Glomerular endothelial cell (primary cell): ENCODE measurements around the gene ESRRB. TPM values are rescaled to one million over a fixed set of nuclear protein-coding genes. Genes with fewer than 3 reads are reported as not detected.

Experiments used
- DNase-seq: peaks from one replicate; pipeline ENCODE4 v3.0.0-alpha.2; 2011; ENCODE audit warnings: low read depth, low spot score; ENCODE audit errors: extremely low read depth
- total RNA-seq: library from RNA; depleted of rRNA; stranded (reverse); fragments of >200 nt; gene quantifications from 2 replicates; pipeline ENCODE4 v1.2.3, GENCODE V29; 2015

ESRRB gene
- not detected in 2 replicates for total RNA-seq

DNA sequence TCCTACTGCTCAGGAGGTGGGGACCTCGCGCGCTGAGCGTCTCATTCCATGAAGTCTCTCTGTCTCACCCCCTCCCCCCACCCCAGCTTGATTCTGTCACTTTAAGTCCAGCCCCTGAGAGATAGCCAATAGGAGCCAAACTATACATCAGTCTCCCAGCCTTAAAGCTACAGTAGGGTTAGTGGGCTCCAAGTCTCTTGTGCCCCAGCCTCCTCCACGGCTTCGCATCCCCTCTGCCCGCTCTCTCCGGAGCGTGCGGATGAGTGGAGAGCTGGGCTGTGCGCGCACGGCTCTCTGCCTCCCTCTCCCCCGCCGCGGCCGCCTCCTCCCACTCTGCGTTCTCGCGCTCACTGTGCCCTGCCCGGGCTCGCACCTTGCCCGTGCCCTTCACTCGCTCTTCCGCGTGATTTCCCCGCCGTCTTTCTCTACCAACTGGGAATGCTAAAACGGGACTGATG is at the start of gene ESRRB:
Gene ESRRB (plus strand): TSS at position 191 of the 458 bp plus-strand sequence. CDS start 265 bp downstream, at position 456.
- no peak for DNase-seq

DNA sequence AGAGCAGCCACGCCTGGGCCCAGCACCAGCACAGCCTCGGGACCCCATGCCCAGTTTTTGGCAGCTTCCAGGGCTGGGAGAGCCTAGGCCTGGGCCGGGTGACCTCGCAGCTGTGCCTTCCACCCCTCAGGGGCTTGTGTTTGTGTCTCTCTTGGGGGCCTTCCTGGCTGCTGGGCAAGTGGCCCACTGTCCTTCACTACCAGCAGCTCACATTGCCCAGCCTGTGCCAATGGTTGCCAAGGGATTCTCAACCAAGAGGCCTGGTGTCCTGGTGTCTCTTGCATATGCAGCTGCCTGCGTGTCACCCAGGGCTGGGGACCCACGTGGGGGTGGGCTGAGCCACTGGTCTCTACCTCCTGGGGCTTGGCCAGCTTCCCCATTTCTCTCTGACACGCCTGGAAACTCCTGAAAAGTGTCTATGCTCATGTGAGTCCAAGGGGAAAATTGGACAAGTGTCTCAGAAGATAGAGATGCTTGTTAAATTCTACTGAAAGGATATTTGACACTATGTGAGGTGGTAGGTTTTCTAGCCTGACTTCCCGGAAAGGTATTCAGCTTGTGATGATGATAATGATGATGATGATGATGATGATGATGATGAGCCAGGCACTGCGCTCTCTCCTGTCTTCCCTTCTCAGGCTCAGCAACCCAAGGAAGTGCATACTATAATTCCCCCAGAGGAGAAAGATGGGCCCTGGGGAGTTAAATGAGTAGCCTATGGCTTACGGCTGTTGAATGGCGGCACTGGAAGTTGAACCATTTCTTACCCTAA is 48.8 kb upstream of the ESRRB start:
- no peak for DNase-seq

DNA sequence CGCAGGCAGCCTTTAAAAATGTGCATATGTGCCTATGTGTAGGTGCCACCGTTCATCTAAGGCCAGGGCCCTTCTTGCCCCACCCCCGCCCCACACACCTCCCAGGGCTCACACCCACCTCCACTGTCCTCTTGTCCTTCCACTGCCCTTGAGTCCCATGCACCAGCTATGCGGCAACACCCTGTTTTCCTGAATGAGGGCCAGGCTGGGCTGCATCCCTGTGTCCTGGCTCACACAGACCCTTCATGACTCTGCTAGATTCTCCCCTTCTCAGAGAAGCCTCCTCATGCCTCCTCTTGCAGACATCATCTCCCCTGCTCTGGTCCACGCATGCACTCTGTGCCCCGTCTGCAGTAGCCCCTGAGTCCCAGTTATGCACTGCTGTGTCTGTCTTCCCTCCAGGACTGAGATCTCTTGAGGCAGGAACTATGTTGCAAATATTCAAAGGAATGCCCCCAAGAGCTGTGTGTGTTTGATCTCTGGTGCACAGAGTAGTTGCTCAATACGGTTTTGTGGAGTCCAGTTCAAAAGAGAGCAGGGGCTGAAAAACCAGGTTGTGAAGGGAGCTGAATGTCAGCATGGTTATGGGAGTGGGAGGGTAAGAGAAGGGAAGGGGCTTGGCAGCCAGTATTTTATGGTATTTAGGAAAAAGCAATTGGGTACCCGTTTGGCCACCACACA is 47.3 kb upstream of the ESRRB start:
- no peak for DNase-seq

DNA sequence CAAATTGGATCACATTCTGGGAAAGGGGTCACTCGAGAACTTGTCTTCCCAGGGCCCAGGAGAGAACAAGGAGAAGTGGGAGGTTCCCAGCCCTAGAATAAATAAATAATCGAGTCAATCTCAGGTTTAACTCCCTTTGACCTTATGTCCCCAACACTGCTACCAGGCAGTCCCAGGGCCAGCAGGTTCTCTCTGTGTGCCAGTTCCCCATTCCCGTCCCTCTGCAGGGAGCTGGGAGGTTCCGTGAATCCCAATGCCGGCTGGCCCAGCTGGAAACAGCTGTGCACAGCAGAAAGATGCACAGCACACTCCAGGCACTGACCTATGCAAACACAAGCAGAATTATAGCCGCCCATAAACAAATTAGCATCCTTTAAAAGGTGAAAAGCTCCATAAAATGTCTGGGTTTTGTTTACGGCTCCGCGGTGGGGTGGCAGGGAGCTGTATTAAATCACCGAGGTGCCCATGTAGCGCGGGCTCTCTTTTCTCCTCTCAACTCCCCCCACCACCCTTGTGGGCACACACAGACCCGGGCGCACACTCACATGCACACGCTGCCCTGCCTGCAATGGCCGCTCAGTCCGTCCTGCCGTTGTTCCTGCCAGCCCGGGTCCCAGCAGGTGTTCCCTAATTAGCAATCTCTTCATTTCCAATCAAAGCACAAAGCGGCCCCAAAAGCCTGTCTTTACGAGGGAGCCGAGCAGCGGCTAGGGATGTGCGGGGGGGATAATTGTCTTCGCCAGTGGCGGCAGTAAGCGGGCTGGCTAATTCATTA is 46.6 kb upstream of the ESRRB start:
- DNase-seq, result no peak

DNA sequence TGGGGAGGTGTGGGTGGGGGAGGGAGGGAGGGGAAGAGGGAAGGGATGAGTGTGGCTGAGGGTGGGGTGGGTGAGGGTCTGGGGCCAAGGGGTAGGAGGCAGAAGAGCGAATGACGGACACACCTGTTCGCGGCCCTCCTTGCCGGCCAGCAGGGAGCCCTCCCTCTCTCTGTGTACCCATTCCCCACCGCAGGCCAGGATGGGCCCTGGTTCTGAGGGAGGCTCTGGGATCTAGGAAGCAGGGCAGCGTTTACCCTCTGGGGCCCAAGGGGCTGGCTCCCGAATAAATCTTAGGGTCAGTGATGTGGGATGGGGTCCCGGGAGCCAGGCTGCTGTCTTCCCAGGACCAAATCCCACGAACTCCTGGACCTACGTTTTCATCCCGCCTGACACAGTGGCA is 46.0 kb upstream of the ESRRB start:
- DNase-seq, result no peak

DNA sequence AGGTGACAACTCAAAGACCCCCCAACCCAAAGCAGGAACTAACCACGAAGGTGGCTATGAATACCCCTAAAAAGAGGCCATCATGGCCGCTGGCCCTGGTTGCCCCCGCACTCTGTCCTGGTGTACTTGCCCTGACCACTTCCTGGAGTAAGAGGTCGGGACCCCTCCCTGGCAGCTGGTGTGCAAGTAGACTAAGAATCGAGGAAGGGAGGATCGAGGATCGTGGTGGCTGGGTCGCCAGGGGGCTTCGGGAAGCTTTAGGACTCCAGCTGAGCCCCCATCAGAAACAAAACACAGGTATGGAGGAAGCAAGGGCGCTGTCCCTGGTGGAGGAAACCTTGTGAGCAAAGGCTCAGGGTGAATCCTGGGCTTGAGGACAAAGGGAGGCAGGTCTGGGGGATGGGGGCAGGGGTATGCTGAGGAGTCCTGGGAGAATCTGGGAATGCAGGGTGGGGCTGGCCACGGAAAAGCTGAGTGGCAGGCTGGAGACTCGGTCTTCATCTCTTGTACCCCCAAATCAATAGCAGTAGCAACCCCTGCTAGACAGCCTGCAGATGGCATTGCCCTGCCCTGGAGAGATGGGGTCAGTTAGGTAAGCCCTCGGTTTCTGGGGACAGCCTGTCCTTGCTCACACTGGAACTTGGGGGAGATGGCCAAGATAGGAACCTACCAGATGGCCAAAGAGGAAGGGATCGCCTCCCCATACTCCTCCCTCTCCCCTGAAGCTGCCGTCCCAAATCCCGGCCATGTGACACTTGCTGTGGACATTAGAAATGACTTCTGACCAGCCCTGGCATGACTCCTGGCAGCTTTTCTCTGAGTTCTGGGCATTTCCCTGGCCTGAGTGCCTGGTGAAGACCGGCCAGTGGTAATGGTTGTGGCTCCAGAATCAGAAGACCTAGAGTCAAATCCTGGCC is 45.3 kb upstream of the ESRRB start:
- no peak for DNase-seq

DNA sequence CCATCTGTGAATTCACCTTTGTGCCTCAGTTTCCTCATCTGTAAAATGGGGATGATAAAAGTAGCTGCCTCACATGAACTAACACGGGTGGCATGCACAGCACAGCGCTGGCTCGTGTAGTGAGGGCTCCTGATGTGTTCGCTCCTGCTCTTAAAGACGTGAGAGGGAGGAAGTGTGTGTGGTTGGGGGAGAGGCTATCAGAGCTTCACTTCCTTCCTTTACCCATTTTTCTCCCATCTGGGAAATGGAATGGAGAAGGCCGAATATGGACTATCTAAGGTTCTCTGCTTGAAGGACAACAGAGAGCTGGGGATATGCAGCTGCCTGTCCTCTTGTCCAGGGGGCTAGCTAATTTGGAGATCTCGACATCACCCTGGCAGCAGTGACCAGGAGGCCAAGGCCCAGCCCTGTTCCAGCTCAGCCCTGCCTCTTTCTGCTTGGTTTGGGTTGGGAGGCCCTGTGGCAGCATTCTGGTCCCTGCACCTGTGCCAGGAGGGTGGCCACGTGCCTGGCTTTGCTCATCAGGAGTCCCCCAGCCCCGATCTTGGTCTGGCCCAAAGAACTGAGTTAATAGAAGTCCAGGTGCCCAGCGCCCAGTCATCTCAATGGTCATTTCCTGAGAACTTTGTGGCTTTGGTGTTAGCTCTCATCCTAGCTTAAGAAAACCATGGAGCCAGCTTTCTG is 44.5 kb upstream of the ESRRB start:
- no peak for DNase-seq

DNA sequence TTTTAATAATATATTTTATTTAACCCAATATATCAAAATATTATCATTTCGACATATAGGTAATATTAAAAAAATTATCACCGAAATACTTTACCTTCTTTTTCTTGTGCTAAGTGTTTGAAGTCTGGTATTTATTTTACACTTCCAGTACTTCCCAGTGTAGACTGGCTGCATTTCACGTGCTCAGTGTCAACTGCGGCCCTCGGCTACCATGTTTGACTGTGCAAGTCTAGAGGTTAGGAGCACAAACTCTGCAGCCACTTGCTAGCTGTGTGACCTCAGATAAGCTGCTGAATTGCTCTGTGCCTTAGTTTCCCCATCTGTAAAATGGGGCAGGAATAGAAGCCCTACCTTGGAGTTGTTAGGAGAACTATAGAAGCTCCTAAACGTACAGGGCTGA is 42.3 kb upstream of the ESRRB start:
- DNase-seq, result no peak

DNA sequence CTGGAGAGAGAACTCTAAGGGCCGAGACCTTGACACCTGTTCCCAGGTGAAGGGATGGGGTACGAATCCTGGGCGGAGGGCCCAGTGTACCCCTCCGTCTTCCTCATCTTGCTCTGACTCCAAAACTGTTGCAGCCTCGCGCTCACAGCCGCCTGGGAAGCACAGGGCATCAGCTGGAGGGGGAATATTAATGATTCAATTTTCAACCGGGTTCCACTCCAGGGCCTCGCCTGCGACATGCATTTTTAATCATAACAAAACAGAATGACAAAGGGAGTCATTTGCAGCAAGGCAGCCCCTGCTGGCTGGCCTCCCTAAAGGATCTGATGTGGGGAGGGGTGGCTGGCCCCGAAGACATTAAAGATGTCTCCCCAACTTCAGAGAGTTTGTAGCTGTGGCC is 41.6 kb upstream of the ESRRB start:
- DNase-seq, result no peak

DNA sequence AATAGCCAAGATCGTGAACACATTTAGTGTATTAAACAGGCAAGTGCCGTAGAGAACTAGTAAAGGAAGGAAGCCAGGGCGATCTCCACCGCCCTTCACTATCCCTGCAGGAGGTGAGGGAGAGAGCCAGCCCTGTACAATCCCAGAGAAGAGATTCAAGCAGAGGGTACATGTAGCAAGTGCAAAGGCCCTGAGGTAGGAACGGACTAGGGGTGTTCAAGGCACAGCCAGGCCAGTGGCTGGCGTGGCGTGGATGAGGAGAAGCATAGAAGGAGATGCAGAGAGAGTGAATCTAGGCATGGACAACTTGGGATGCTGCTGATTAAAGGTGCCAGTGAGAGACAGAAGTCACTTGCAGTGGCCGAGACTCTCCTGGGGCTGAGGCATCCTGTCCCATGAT is 39.1 kb upstream of the ESRRB start:
- no peak for DNase-seq

DNA sequence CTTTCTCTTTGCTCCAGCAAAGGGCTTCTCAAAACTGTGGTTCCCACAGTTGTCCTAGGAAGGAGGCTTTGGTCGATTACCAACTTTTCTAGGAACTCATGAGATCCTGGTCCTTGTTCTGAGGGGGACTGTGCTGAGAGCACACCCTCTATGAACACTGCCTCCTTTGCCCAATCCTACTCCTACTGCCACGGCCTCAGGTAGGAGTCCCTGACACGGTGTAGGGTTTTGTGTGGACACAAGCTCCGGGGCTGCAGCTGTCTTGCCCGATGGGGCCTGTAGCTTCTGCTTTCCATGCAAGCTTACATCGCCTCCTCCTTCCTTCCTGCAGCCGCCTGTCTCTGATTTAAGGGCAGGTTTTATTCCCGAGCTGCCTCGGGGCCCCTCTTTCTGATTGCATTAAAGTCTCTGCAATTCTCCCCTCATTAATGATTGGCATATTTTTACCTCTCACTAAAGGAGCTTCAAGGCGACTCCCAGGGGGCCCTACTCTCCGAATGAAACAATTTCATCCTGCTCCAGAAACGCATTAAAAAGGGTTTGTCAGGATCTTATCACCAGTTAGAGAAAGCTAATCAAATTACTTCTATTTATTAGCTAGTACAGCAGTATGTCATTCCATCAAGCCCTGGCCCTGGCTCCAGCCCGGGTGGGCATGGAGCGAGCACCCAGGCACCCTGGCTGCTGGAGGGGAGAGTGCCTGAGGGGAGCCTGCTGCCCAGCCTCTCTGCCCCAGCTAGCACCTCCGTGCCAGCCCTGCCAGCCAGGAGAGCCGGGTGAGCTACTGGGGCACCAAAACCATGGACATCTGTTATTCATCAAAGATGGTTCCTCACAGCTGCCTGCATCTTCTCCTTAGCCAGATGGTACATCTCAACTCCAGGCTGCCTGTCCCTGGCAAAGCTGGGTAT is 38.0 kb upstream of the ESRRB start:
- no peak for DNase-seq

DNA sequence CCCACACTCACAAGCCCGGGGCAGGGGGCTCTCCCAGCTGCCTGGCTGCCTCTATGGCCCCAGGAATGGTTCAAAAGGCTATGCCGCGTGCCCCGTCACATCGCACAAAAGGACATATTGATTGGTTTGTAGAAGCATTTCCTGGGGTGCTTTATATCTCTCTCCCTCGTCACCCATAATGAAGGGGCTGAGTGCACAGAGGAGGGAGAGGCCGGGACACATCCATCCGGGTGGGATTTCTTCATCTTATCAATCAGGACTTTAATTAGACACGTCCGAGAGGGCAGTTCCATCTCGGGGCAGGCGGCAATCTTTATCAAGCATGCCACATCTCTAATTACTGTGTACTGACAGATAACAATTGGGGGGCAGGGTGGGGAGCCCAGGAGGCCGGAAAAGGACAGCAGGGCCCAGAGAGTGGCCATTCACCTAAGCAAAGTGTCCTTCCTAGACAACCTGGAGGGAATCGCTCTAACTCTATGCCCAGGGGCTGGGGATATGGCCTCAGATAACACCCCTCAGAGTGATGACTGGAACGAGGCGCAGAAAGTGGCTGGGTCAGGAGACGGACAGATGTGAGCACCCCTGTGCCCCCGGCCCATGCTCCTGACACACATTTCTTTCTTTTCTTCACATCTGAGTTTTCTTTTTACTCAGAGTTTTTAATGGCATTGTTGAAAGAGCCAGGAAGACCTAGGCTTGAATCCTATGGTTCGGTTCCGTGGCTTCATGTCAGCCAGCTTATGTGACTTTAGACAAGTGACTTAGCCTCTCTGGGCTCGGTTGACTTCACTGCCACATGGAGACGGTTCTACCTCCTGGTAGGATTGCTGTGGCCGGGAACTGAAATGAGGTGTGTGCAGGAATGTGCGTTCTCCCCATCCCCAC is 36.0 kb upstream of the ESRRB start:
- no peak for DNase-seq

DNA sequence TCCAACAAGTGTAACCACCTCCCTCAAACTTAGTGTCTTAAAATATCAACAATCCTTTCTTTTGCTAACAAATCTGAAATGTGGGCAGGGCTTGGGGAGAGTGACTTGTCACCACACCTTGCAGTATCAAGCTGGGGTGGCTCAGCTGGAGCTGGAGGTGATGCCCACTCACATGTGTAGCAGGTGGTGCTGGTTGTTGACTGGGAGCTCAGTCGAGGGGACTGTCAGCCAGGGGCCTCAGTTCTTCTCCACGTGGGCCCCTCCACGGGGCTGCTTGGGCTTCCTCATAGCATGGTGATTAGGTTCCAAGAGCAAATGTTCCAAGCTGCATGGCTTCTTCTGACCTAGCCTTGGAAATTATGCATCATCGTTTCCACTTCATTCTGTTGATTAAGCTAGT is 32.6 kb upstream of the ESRRB start:
- DNase-seq, result no peak

DNA sequence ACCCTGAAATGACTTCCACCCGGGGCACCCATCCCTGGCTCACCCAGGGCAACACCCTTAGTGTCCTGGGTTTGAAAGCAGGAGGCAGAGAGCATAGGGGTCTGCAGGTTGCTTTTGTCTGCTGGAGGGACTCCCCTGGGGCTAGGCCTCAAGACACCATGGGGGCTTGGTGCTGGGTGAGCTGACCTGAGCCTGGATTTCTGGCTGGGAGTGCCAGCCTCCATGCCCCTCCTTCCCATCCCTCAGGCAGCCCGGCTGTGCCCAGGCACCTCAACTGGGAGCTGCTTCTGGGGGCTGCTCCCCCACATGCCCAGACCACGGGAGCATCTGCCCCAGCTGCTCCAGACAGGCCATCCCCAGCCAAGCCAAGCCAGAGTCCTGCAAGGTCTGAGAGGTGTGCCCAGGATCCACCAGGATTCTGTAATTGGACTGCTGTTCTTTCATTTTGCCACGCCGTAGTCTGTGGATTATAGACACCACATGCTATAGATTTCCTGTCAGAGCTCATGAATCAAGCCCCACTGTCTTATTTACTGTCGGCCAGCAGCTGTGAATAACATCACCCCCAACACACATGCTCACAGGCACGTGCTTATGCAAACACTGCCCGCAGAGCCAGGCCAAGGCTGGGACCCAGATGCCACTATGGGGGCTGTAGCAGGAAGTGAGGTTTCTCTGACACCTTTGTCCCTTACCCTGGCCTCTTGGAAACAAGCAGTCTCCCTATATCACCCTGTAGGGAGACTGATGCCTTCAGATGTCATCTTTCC is 29.4 kb upstream of the ESRRB start:
- DNase-seq, result no peak

DNA sequence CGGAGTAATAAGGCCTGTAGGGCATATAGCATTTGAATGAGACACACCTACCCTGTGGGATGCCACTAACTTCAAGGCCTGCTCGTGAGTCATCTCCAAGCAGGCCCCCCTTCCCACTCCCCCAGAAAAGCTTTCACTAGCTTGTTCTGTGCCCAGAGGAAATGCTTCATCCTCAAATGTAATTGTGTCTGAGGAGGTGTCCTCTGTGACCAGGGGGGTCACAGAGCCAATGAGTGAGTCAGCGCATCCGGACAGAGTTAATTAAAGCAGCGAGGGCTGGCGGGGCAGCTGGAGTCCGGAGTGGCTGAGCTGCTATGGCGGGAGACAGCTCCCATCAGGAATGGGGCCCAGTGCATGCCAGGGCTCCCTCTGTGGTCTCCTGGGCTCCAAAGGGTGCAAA is 27.0 kb upstream of the ESRRB start:
- peak; percentile 64 for DNase-seq

DNA sequence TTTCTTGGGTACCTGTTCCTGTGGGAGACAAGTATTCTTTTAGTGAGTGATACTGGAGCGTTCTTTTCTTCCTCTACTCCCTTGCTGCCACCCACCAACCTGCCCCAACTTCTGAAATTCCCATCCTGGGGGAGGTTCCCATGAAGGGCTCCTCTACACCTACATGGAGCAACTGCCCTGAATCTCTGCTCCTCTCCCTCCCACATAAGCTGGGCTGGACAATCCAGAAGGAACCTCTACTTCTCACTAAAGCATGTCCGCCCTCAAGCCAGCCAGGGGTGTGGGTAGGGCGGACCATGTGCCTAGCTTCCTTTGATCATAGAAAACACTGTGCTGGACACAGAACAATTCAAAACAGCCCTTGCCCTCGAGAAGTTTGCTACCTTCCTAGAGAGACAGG is 25.9 kb upstream of the ESRRB start:
- DNase-seq, result no peak

DNA sequence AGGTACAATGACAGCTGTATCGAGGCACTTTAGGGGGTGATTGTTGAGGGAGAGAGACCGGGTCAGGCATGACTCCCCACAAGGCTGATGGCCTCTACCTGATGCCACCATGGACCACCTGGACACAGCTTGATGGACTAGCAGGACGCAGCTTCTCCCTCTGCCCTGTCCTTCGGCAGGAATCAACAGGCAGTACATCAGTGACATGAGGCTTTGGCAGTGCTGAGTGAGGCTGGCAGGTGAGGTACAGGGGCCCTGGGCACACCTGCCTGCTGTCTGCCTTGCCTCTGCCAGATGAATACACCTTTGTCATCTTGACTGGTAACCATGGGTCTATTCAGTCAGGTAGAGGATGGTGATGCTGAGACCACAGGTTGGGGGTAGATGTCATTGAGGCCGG is 25.3 kb upstream of the ESRRB start:
- DNase-seq, result no peak
